Mesenchymal stem cell (in vitro differentiated cells and primary cell): Measurements from ENCODE around the gene NRG2.

Experiments used
- DNase-seq: peaks from one replicate; pipeline ENCODE4 v3.0.0-alpha.2; 2013
- H2AFZ ChIP-seq: one replicate; pipeline ENCODE4 v1.6.1; 2013; ENCODE audit warnings: low read depth, mild to moderate bottlenecking, control low read depth, inconsistent platforms, low read length, moderate library complexity
- H2AK5ac ChIP-seq: 2 replicates; pipeline ENCODE4 v1.6.1; 2013; ENCODE audit warnings: low read length, moderate library complexity, mild to moderate bottlenecking, inconsistent platforms; ENCODE audit not compliant: severe bottlenecking
- H2BK120ac ChIP-seq: one replicate; pipeline ENCODE4 v1.6.1; 2013; ENCODE audit warnings: low read depth, mild to moderate bottlenecking, inconsistent platforms, low read length, moderate library complexity
- H2BK12ac ChIP-seq, 2 experiments: one replicate each; pipeline ENCODE4 v1.6.1; 2013; ENCODE audit warnings: inconsistent platforms in 2 of 2, low read length in 2 of 2, mild to moderate bottlenecking in 2 of 2, moderate library complexity in 2 of 2, control low read depth in 1 of 2
- H2BK15ac ChIP-seq: one replicate; pipeline ENCODE4 v1.6.1; 2013; ENCODE audit warnings: mild to moderate bottlenecking, low read depth, inconsistent platforms; ENCODE audit not compliant: poor library complexity, severe bottlenecking
- H2BK5ac ChIP-seq: 2 replicates; pipeline ENCODE4 v1.6.1; 2013; ENCODE audit warnings: low read depth, mild to moderate bottlenecking, low read length, control low read depth, inconsistent platforms; ENCODE audit not compliant: poor library complexity, severe bottlenecking
- H3K14ac ChIP-seq, 2 experiments: one replicate each; pipeline ENCODE4 v1.6.1; 2013; ENCODE audit warnings: inconsistent platforms in 2 of 2, low read length in 2 of 2, control low read depth in 1 of 2, mild to moderate bottlenecking in 1 of 2, moderate library complexity in 1 of 2
- H3K18ac ChIP-seq, 2 experiments: one replicate each; pipeline ENCODE4 v1.6.1; 2013; ENCODE audit warnings: inconsistent platforms in 2 of 2, low read length in 2 of 2, control low read depth in 1 of 2, low read depth in 1 of 2, mild to moderate bottlenecking in 1 of 2
- H3K23ac ChIP-seq, 2 experiments: one replicate each; pipeline ENCODE4 v1.6.1; 2013; ENCODE audit warnings: inconsistent platforms in 2 of 2, low read length in 2 of 2, mild to moderate bottlenecking in 2 of 2, moderate library complexity in 2 of 2, control low read depth in 1 of 2
- H3K27ac ChIP-seq: 2 replicates; pipeline ENCODE4 v1.5.1; 2013; ENCODE audit warnings: mild to moderate bottlenecking, moderate library complexity, low read length, control low read depth, inconsistent platforms; ENCODE audit not compliant: poor library complexity, severe bottlenecking
- H3K27me3 ChIP-seq, 2 experiments: 2 replicates each; pipeline versions ENCODE4 v1.6.1 to v1.7.0; 2013; ENCODE audit warnings: low read length in 2 of 2, mild to moderate bottlenecking in 2 of 2, moderate library complexity in 2 of 2, control low read depth in 1 of 2, inconsistent platforms in 1 of 2; ENCODE audit not compliant: control insufficient read depth in 1 of 2, insufficient read depth in 1 of 2
- H3K36me3 ChIP-seq, 2 experiments: 2 replicates each; pipeline versions ENCODE4 v1.6.1 to v1.7.0; 2013; ENCODE audit warnings: low read length in 2 of 2, control low read depth in 1 of 2, inconsistent platforms in 1 of 2, low read depth in 1 of 2, mild to moderate bottlenecking in 1 of 2; ENCODE audit not compliant: insufficient read depth in 2 of 2, control insufficient read depth in 1 of 2
- H3K4ac ChIP-seq, 2 experiments: one replicate each; pipeline ENCODE4 v1.6.1; 2013; ENCODE audit warnings: inconsistent platforms in 2 of 2, low read length in 2 of 2, mild to moderate bottlenecking in 2 of 2, moderate library complexity in 2 of 2, control low read depth in 1 of 2, low read depth in 1 of 2
- H3K4me1 ChIP-seq: 2 replicates; pipeline ENCODE4 v1.6.1; 2013; ENCODE audit warnings: low read depth, low read length, control low read depth; ENCODE audit not compliant: control insufficient read depth, insufficient read depth
- H3K4me2 ChIP-seq: 2 replicates; pipeline ENCODE4 v1.6.1; 2013; ENCODE audit warnings: low read length, mild to moderate bottlenecking, inconsistent platforms; ENCODE audit not compliant: poor library complexity, severe bottlenecking
- H3K4me3 ChIP-seq, 2 experiments: 2 replicates each; pipeline versions ENCODE4 v1.5.1 to v1.7.0; 2013; ENCODE audit warnings: low read length in 2 of 2, mild to moderate bottlenecking in 2 of 2, control low read depth in 1 of 2, low read depth in 1 of 2; ENCODE audit not compliant: insufficient read depth in 1 of 2
- H3K79me1 ChIP-seq: replicated peaks from 2 replicates; pipeline ENCODE4 v1.6.1; 2013; ENCODE audit warnings: mild to moderate bottlenecking, control low read depth, low read length, inconsistent platforms; ENCODE audit not compliant: poor library complexity, severe bottlenecking
- H3K9ac ChIP-seq: 2 replicates; pipeline ENCODE4 v1.7.0; 2013; ENCODE audit warnings: mild to moderate bottlenecking, low read length, moderate library complexity
- H3K9me3 ChIP-seq: 2 replicates; pipeline ENCODE4 v1.7.0; 2013; ENCODE audit warnings: mild to moderate bottlenecking, low read length; ENCODE audit not compliant: control insufficient read depth
- H4K8ac ChIP-seq: one replicate; pipeline ENCODE4 v1.6.1; 2013; ENCODE audit warnings: inconsistent platforms, mild to moderate bottlenecking, low read length, moderate library complexity
- H4K91ac ChIP-seq: one replicate; pipeline ENCODE4 v1.6.1; 2013; ENCODE audit warnings: mild to moderate bottlenecking, low read length, inconsistent platforms
- WGBS: methylation state at CpG from one replicate; pipeline ENCODE4 v1.1.7; 2013; ENCODE audit warnings: mixed read lengths; 5-methylcytosine and 5-hydroxymethylcytosine counted together

NRG2 gene

DNA sequence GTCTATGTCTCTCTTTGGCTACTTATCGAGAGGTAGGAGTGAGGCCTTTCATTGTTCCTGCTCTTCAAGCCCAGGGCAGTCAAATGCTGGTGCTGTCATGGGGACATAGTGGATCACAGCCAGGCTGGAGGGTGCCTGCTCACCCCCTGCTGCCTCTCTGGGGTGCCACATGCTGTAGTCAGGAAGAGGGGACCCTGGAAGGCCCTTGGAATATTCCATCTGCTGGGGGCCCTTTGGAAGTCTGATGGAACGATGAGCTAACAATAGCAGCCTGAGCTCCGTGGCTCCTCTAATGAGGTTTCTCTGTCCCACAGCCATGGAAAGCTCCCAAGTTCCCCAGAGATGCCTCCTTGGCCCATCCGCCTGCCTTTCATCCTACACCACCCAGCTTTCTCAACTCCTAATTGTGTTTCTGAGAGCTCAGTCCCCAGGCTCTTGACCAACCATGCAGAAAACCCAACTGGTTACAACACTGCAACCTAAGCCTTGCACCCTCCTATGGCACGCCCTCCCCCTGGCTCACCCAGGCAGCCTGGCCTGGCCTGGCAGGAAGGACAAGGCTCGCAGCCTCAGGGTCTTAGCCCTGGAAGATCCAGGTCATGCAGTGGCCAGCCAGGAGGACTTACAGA is 91.7 kb downstream of the NRG2 start:
- no peak overlapping the region for H2BK12ac ChIP-seq
- no peak for DNase-seq
- H3K14ac ChIP-seq: no peak overlapping the region
- no peak overlapping the region for H3K4me3 ChIP-seq
- H3K36me3 ChIP-seq: no peaks in the 10 kb centered on the region
- H3K9ac ChIP-seq: no peak overlapping the region
- no peak overlapping the region for H3K4me2 ChIP-seq
- H3K23ac ChIP-seq: no peak overlapping the region
- H3K4me1 ChIP-seq: no peaks in the 10 kb centered on the region
- no peak overlapping the region for H2AK5ac ChIP-seq
- H2BK5ac ChIP-seq: no peak overlapping the region
- H2BK120ac ChIP-seq: no peak overlapping the region
- H3K27me3 ChIP-seq: peaks cover 16 to 73% of the 10 kb centered on the region in 2 experiments
- H3K27ac ChIP-seq: no peak overlapping the region
- no peaks in the 10 kb centered on the region for H3K9me3 ChIP-seq
- 87% methylated on average over 6 of the region's 6 CpGs for WGBS
- H3K18ac ChIP-seq: no peak overlapping the region
- H2AFZ ChIP-seq: no peak overlapping the region
- no peak overlapping the region for H4K8ac ChIP-seq
- no peak overlapping the region for H2BK15ac ChIP-seq
- H4K91ac ChIP-seq: no peak overlapping the region
- H3K79me1 ChIP-seq: no peaks in the 10 kb centered on the region
- H3K4ac ChIP-seq: no peak overlapping the region

DNA sequence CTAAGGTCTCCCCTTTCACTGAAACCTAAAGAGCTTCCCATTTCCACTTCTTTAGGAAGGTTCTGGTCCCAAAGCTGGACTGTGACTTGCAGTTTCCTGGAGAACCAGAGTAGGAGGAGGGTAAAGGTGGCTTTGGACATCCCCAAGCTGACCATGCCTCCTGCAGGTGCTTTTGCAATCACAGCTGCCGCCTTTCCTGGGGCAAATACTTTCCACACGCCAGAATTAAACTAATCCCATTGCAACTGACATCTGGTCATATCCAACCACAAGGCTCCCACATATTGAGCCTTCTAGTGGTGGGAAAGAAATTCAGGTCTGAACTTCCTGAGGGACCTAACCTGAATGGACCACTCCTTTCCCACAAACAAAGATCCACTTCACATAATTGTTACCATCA is 92.7 kb downstream of the NRG2 start:
- DNase-seq: no peak
- H4K91ac ChIP-seq: no peak overlapping the region
- no peaks in the 10 kb centered on the region for H3K79me1 ChIP-seq
- H3K23ac ChIP-seq: no peak overlapping the region
- H3K18ac ChIP-seq: no peak overlapping the region
- H2BK15ac ChIP-seq: no peak overlapping the region
- H3K9me3 ChIP-seq: no peaks in the 10 kb centered on the region
- peaks cover 15 to 64% of the 10 kb centered on the region in 2 experiments for H3K27me3 ChIP-seq
- H3K4ac ChIP-seq: no peak overlapping the region
- H2BK120ac ChIP-seq: no peak overlapping the region
- H3K4me1 ChIP-seq: no peaks in the 10 kb centered on the region
- 96% methylated on average over 2 of the region's 2 CpGs for WGBS
- no peak overlapping the region for H3K14ac ChIP-seq
- H2BK12ac ChIP-seq: no peak overlapping the region
- no peaks in the 10 kb centered on the region for H3K36me3 ChIP-seq
- H3K4me2 ChIP-seq: no peak overlapping the region
- H2AFZ ChIP-seq: no peak overlapping the region
- H4K8ac ChIP-seq: no peak overlapping the region
- no peak overlapping the region for H3K27ac ChIP-seq
- H3K4me3 ChIP-seq: no peak overlapping the region
- no peak overlapping the region for H2AK5ac ChIP-seq
- H2BK5ac ChIP-seq: no peak overlapping the region
- no peak overlapping the region for H3K9ac ChIP-seq

DNA sequence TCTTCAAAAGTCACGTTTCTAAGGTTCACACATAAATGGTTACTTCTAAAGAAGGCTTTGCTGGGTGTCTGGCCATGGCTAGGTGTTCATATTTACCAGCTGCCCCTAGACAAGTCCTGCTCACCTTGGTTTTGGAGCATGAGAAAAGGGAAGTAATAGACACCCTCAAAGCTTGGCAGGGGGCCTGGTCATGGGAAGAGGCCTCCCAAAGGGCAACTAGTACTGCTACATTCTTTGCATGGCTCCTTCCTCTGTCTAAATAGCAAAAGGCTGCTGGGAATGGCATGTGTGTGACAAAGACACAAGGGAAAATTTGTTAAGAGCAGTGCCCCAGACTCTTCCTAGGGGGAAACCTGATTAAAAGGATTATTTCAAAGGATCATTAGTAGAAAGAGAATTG is 93.4 kb downstream of the NRG2 start:
- Histone ChIP-seq H3K27me3 (peaks cover 15 to 56% of the 10 kb centered on the region in 2 experiments), H4K91ac (no peak overlapping the region), H2BK120ac (no peak overlapping the region), H3K27ac (no peak overlapping the region), H3K36me3 (no peaks in the 10 kb centered on the region), H3K23ac (no peak overlapping the region), H2BK15ac (no peak overlapping the region), H3K9me3 (no peaks in the 10 kb centered on the region), H2BK12ac (no peak overlapping the region), H3K9ac (no peak overlapping the region), H3K79me1 (no peaks in the 10 kb centered on the region), H2AFZ (no peak overlapping the region), H3K18ac (no peak overlapping the region), H3K4me3 (no peak overlapping the region), H3K14ac (no peak overlapping the region), H3K4me2 (no peak overlapping the region), H3K4ac (no peak overlapping the region), H4K8ac (no peak overlapping the region), H3K4me1 (no peaks in the 10 kb centered on the region), H2BK5ac (no peak overlapping the region), H2AK5ac (no peak overlapping the region)
- no peak for DNase-seq
- WGBS: 70% methylated on average over 1 of the region's 1 CpG

DNA sequence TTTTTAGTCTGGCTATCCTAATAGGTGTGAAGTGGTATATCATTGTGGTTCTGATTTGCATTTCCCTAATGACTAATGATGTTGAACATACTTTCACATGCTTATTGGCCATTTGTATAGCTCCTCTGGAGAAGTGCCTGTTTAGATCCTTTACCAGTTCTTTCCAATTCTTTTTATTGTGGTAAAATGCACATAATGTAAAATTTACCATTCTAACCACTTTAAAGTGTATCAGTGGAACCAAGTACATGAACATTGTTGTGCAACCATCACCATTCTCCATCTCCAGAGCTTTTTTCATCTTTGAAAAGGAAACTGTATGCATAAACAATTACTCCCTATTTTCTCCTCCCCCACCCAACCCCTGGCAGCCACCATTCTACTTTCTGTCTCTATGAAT is 95.4 kb downstream of the NRG2 start:
- Histone ChIP-seq H2AFZ (no peak overlapping the region), H3K36me3 (no peaks in the 10 kb centered on the region), H3K14ac (no peak overlapping the region), H3K4me1 (no peaks in the 10 kb centered on the region), H2BK120ac (no peak overlapping the region), H4K91ac (no peak overlapping the region), H3K27ac (no peak overlapping the region), H3K4me2 (no peak overlapping the region), H3K9me3 (peaks cover 2% of the 10 kb centered on the region), H3K79me1 (no peaks in the 10 kb centered on the region), H2AK5ac (no peak overlapping the region), H3K27me3 (peaks cover 12 to 41% of the 10 kb centered on the region in 2 experiments), H4K8ac (no peak overlapping the region), H2BK15ac (no peak overlapping the region), H3K18ac (no peak overlapping the region), H2BK12ac (no peak overlapping the region), H2BK5ac (no peak overlapping the region), H3K9ac (no peak overlapping the region), H3K23ac (no peak overlapping the region), H3K4me3 (no peak overlapping the region), H3K4ac (no peak overlapping the region)
- DNase-seq: no peak
